Caco-2 (cell line): ENCODE measurements around the gene CIT. TPM values are rescaled to one million over a fixed set of nuclear protein-coding genes. Genes with fewer than 3 reads are reported as not detected.

Source experiments
- BruUV-seq: library from RNA; stranded (reverse); fragments of 400-500 nt; replicated peaks from 2 replicates; lab custom pipeline; 2021; lab: Mats Ljungman, UMichigan
- CTCF ChIA-PET: fragments of 300-600 bp; sonication (Branson Sonifier 250); formaldehyde crosslinking; loops from one replicate; lab custom pipeline; 2022; ENCODE audit warnings: antibody characterized with exemption; lab: Charles Lee
- POLR2A ChIA-PET: fragments of 300-600 bp; sonication (Branson Sonifier 250); formaldehyde crosslinking; loops from one replicate; lab custom pipeline; 2022; ENCODE audit warnings: antibody characterized with exemption; lab: Charles Lee
- DNase-seq, 2 experiments: peaks; one replicate each; pipeline versions ENCODE4 v3.0.0 to v3.0.0-alpha.2; 2020 to 2022
- H3K27me3 ChIP-seq: replicated peaks from 2 replicates; pipeline ENCODE4 v1.6.0; 2011; ENCODE audit warnings: low read length; ENCODE audit not compliant: control insufficient read depth, insufficient read depth
- H3K36me3 ChIP-seq: 2 replicates; pipeline ENCODE4 v1.5.1; 2011; ENCODE audit warnings: low read length; ENCODE audit not compliant: control insufficient read depth, insufficient read depth
- H3K4me1 ChIP-seq: fragments of 250-450 bp; sonication (Bioruptor Pico); 2 replicates; pipeline ENCODE4 v1.5.1; 2020; ENCODE audit warnings: mild to moderate bottlenecking
- H3K4me3 ChIP-seq: 2 replicates; pipeline ENCODE4 v1.5.1; 2011; ENCODE audit warnings: low read depth, mild to moderate bottlenecking, control low read depth, low read length
- H3K9me3 ChIP-seq: fragments of 250-450 bp; sonication (Bioruptor Pico); 2 replicates; pipeline ENCODE4 v1.5.1; 2020; ENCODE audit warnings: mild to moderate bottlenecking, moderate library complexity
- H3K27ac Mint-ChIP-seq: one replicate; pipeline ENCODE4 v1.8.0; 2022; ENCODE audit warnings: mixed read lengths; ENCODE audit not compliant: unreplicated experiment
- H3K27me3 Mint-ChIP-seq: one replicate; pipeline ENCODE4 v1.8.0; 2022; ENCODE audit warnings: mixed read lengths; ENCODE audit not compliant: insufficient read depth, unreplicated experiment
- H3K36me3 Mint-ChIP-seq: one replicate; pipeline ENCODE4 v1.8.0; 2022; ENCODE audit warnings: mild to moderate bottlenecking, mixed read lengths; ENCODE audit not compliant: insufficient read depth, unreplicated experiment
- H3K4me1 Mint-ChIP-seq: one replicate; pipeline ENCODE4 v1.8.0; 2022; ENCODE audit warnings: low read depth, mixed read lengths; ENCODE audit not compliant: unreplicated experiment
- H3K4me3 Mint-ChIP-seq: one replicate; pipeline ENCODE4 v1.8.0; 2022; ENCODE audit warnings: mild to moderate bottlenecking, moderate library complexity, mixed read lengths; ENCODE audit not compliant: unreplicated experiment
- H3K9me3 Mint-ChIP-seq: one replicate; pipeline ENCODE4 v1.8.0; 2022; ENCODE audit warnings: mixed read lengths; ENCODE audit not compliant: unreplicated experiment
- CTCF ChIP-seq, 2 experiments: fragments of 200-600 bp in 1 of 2; IDR thresholded peaks; 1 replicate in 1 of 2; 2 replicates in 1 of 2; pipeline versions ENCODE4 v1.5.1 to v1.8.0; 2011 to 2022; ENCODE audit warnings: antibody characterized with exemption in 1 of 2, control low read depth in 1 of 2, inconsistent platforms in 1 of 2, low read depth in 1 of 2, low read length in 1 of 2, mild to moderate bottlenecking in 1 of 2, moderate library complexity in 1 of 2; ENCODE audit not compliant: insufficient read depth in 1 of 2, severe bottlenecking in 1 of 2, unreplicated experiment in 1 of 2
- intact Hi-C: fragments of 100-400 bp; cut with micrococcal nuclease; formaldehyde crosslinking; loops from one replicate; pipeline ENCODE4 v1.10.0; 2022; ENCODE audit not compliant: unreplicated experiment
- total RNA-seq: library from RNA; stranded (reverse); gene quantifications from 2 replicates; pipeline ENCODE4 v1.2.3, GENCODE V29; 2022

The CIT gene
- total RNA-seq, 1 experiment from 2014 or later: 55.9 TPM

GRCh38 chr12:119715268-119715620 lies 161.9 kb downstream of the CIT start:
- Mint-ChIP-seq H3K27me3 (no peaks in the 10 kb centered on the region), H3K4me1 (peaks cover 15% of the 10 kb centered on the region), H3K9me3 (no peaks in the 10 kb centered on the region), H3K36me3 (peaks cover 56% of the 10 kb centered on the region), H3K27ac (no peak overlapping the region), H3K4me3 (no peak overlapping the region)
- CTCF ChIA-PET: no interaction called here
- no peak for TF ChIP-seq CTCF (IDR thresholded peaks at IDR 0.05; ENCODE audit: insufficient read depth in 1 of 2, low read depth in 1 of 2, low read length in 1 of 2, severe bottlenecking in 1 of 2, unreplicated experiment in 1 of 2)
- Histone ChIP-seq H3K27me3 (no peaks in the 10 kb centered on the region), H3K36me3 (peaks cover 3% of the 10 kb centered on the region), H3K4me3 (no peak overlapping the region), H3K9me3 (no peaks in the 10 kb centered on the region), H3K4me1 (peaks cover 14% of the 10 kb centered on the region)
- DNase-seq: no peak
- BruUV-seq: no TSS peak
- intact Hi-C loops: no loop called here
- POLR2A ChIA-PET: no interaction called here

GRCh38 chr12:119714614-119715267 lies 162.4 kb downstream of the CIT start:
- POLR2A ChIA-PET: no interaction called here
- no peak overlapping the region for H3K4me3 ChIP-seq
- CTCF ChIA-PET: no interaction called here
- TF ChIP-seq CTCF (IDR thresholded peaks at IDR 0.05; ENCODE audit: insufficient read depth in 1 of 2, low read depth in 1 of 2, low read length in 1 of 2, severe bottlenecking in 1 of 2, unreplicated experiment in 1 of 2): no peak
- Mint-ChIP-seq H3K36me3 (peaks cover 52% of the 10 kb centered on the region), H3K27ac (no peak overlapping the region), H3K9me3 (no peaks in the 10 kb centered on the region), H3K4me1 (peaks cover 15% of the 10 kb centered on the region), H3K4me3 (no peak overlapping the region), H3K27me3 (no peaks in the 10 kb centered on the region)
- H3K27me3 ChIP-seq: no peaks in the 10 kb centered on the region
- no peaks in the 10 kb centered on the region for H3K9me3 ChIP-seq
- peaks cover 14% of the 10 kb centered on the region for H3K4me1 ChIP-seq
- BruUV-seq: no TSS peak
- intact Hi-C loops: no loop called here
- peaks cover 3% of the 10 kb centered on the region for H3K36me3 ChIP-seq
- no peak for DNase-seq

- Histone ChIP-seq H3K4me3 (no peak overlapping the region), H3K9me3 (no peaks in the 10 kb centered on the region), H3K27me3 (no peaks in the 10 kb centered on the region), H3K36me3 (peaks cover 3% of the 10 kb centered on the region), H3K4me1 (peaks cover 14% of the 10 kb centered on the region)
- Mint-ChIP-seq H3K27ac (no peak overlapping the region), H3K36me3 (peaks cover 49% of the 10 kb centered on the region), H3K4me1 (peaks cover 15% of the 10 kb centered on the region), H3K4me3 (no peak overlapping the region), H3K9me3 (no peaks in the 10 kb centered on the region), H3K27me3 (no peaks in the 10 kb centered on the region)
- no peak for TF ChIP-seq CTCF (IDR thresholded peaks at IDR 0.05; ENCODE audit: insufficient read depth in 1 of 2, low read depth in 1 of 2, low read length in 1 of 2, severe bottlenecking in 1 of 2, unreplicated experiment in 1 of 2)
- POLR2A ChIA-PET: no interaction called here
- CTCF ChIA-PET: no interaction called here
- no TSS peak for BruUV-seq
- no peak for DNase-seq
- intact Hi-C loops: no loop called here
Observed at GRCh38 chr12:119713551-119714031, 163.5 kb downstream of the CIT start.
